Lower leg skin (tissue), 3 donors: Measurements from ENCODE around the gene CHERP.

Experiments
- POLR2A ChIP-seq, 2 donors: fragments of 450-650 bp; IDR thresholded peaks; one replicate each; pipeline ENCODE4 v1.6.1; 2016 to 2017; ENCODE audit warnings: antibody characterized with exemption in 2 of 2, mild to moderate bottlenecking in 1 of 2, moderate library complexity in 1 of 2
- TF ChIP-seq, protein P1 (sequence below), 3 donors: fragments of 450-650 bp; IDR thresholded peaks; one replicate each; pipeline ENCODE4 v1.5.1; 2016; ENCODE audit warnings: antibody characterized with exemption in 3 of 3, mild to moderate bottlenecking in 3 of 3, moderate library complexity in 2 of 3

DNA sequence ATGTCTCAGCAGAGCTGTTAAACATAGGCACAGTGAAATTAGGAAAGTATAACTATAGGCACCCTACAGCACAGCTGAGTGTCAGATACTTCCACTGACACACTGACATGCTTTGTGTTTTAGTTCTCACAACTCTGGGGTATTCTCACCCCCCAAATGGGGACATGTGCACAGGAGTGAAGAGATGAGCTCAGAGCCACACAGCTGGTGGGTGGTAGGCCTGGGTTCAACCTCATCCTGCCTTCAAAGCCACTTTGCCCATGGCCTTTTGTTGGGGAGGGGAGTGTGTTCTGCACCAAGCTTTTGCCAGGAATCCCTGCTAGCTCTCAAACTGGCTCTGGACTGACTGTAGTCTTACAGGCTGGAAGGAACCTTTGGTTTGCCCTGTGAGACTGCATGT is 31.7 kb upstream of the CHERP start:
- TF ChIP-seq, protein P1, sequence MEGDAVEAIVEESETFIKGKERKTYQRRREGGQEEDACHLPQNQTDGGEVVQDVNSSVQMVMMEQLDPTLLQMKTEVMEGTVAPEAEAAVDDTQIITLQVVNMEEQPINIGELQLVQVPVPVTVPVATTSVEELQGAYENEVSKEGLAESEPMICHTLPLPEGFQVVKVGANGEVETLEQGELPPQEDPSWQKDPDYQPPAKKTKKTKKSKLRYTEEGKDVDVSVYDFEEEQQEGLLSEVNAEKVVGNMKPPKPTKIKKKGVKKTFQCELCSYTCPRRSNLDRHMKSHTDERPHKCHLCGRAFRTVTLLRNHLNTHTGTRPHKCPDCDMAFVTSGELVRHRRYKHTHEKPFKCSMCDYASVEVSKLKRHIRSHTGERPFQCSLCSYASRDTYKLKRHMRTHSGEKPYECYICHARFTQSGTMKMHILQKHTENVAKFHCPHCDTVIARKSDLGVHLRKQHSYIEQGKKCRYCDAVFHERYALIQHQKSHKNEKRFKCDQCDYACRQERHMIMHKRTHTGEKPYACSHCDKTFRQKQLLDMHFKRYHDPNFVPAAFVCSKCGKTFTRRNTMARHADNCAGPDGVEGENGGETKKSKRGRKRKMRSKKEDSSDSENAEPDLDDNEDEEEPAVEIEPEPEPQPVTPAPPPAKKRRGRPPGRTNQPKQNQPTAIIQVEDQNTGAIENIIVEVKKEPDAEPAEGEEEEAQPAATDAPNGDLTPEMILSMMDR (IDR thresholded peaks at IDR 0.05) = no peak
- TF ChIP-seq POLR2A (IDR thresholded peaks at IDR 0.05) = no peak
